SK-N-SH treated with all-trans-retinoic acid at 6 μM for 48 hours (cell line): ENCODE measurements around the gene MERTK.

Experiments
- ATAC-seq: fragments of 200-7000 bp; cut with Tn5 transposase; 3 replicates; pipeline ENCODE4 v1.9.1; 2020; ENCODE audit warnings: mild to moderate bottlenecking, moderate library complexity
- ARNTL ChIP-seq: fragments of 450-650 bp; formaldehyde crosslinking; IDR thresholded peaks from 2 replicates; pipeline ENCODE4 v1.5.0; 2020; ENCODE audit warnings: low read depth, mild to moderate bottlenecking, moderate library complexity, borderline replicate concordance
- BACH2 ChIP-seq: fragments of 250-450 bp; sonication (Bioruptor Pico); IDR thresholded peaks from 2 replicates; pipeline ENCODE4 v1.9.0; 2021; ENCODE audit warnings: mild to moderate bottlenecking, borderline replicate concordance
- CSDC2 ChIP-seq: fragments of 250-450 bp; sonication (Bioruptor Pico); IDR thresholded peaks from 2 replicates; pipeline ENCODE4 v1.5.0; 2020; ENCODE audit warnings: mild to moderate bottlenecking, moderate library complexity
- ESRRG ChIP-seq: fragments of 250-450 bp; sonication (Bioruptor Pico); IDR thresholded peaks from 2 replicates; pipeline ENCODE4 v1.6.1; 2021; ENCODE audit warnings: mild to moderate bottlenecking
- GLIS3 ChIP-seq: fragments of 250-450 bp; sonication (Bioruptor Pico); IDR thresholded peaks from 2 replicates; pipeline ENCODE4 v1.5.0; 2020; ENCODE audit warnings: mild to moderate bottlenecking, moderate library complexity
- ISL1 ChIP-seq: fragments of 250-450 bp; sonication (Bioruptor Pico); IDR thresholded peaks from 2 replicates; pipeline ENCODE4 v2.1.2; 2022; ENCODE audit warnings: mild to moderate bottlenecking, moderate library complexity
- OSR1 ChIP-seq: fragments of 250-450 bp; sonication (Bioruptor Pico); IDR thresholded peaks from 2 replicates; pipeline ENCODE4 v1.8.0; 2022; ENCODE audit warnings: moderate library complexity, mild to moderate bottlenecking, inconsistent platforms
- PPARA ChIP-seq: fragments of 250-450 bp; sonication (Bioruptor Pico); IDR thresholded peaks from 2 replicates; pipeline ENCODE4 v1.5.0; 2020; ENCODE audit warnings: mild to moderate bottlenecking, borderline replicate concordance
- RARB ChIP-seq: fragments of 250-450 bp; sonication (Bioruptor Pico); IDR thresholded peaks from 2 replicates; pipeline ENCODE4 v1.8.0; 2021; ENCODE audit warnings: mild to moderate bottlenecking, moderate library complexity
- TCF4 ChIP-seq: fragments of 250-450 bp; sonication (Bioruptor Pico); IDR thresholded peaks from 2 replicates; pipeline ENCODE4 v1.8.0; 2021; ENCODE audit warnings: mild to moderate bottlenecking, moderate library complexity, borderline replicate concordance
- TOX ChIP-seq: fragments of 250-450 bp; sonication (Bioruptor Pico); IDR thresholded peaks from 2 replicates; pipeline ENCODE4 v1.8.0; 2021; ENCODE audit warnings: mild to moderate bottlenecking, moderate library complexity, borderline replicate concordance
- ZC3H10 ChIP-seq: fragments of 250-450 bp; sonication (Bioruptor Pico); IDR thresholded peaks from 2 replicates; pipeline ENCODE4 v1.5.1; 2021; ENCODE audit warnings: mild to moderate bottlenecking, moderate library complexity
- ZFP3 ChIP-seq: fragments of 250-450 bp; sonication (Bioruptor Pico); IDR thresholded peaks from 2 replicates; pipeline ENCODE4 v1.5.0; 2020; ENCODE audit warnings: mild to moderate bottlenecking, moderate library complexity
- ZFP30 ChIP-seq: fragments of 450-650 bp; formaldehyde crosslinking; IDR thresholded peaks from 2 replicates; pipeline ENCODE4 v1.5.0; 2022; ENCODE audit warnings: mild to moderate bottlenecking, moderate library complexity
- ZNF565 ChIP-seq: fragments of 450-650 bp; formaldehyde crosslinking; conservative IDR thresholded peaks from 2 replicates; pipeline ENCODE4 v1.5.0; 2020; ENCODE audit warnings: low read depth, mild to moderate bottlenecking, moderate library complexity
- ZNF70 ChIP-seq: fragments of 450-650 bp; formaldehyde crosslinking; IDR thresholded peaks from 2 replicates; pipeline ENCODE4 v1.5.0; 2020; ENCODE audit warnings: mild to moderate bottlenecking, moderate library complexity
- ZNF8 ChIP-seq: fragments of 450-650 bp; formaldehyde crosslinking; IDR thresholded peaks from 2 replicates; pipeline ENCODE4 v1.5.0; 2020; ENCODE audit warnings: mild to moderate bottlenecking, moderate library complexity
- TF ChIP-seq, protein P1 (sequence below): fragments of 250-450 bp; sonication (Bioruptor Pico); IDR thresholded peaks from 2 replicates; pipeline ENCODE4 v1.5.0; 2020; ENCODE audit warnings: mild to moderate bottlenecking, moderate library complexity
- TF ChIP-seq, protein P2 (sequence below): fragments of 250-450 bp; sonication (Bioruptor Pico); IDR thresholded peaks from 2 replicates; pipeline ENCODE4 v1.5.1; 2021; ENCODE audit warnings: mild to moderate bottlenecking, moderate library complexity
- TF ChIP-seq, protein P3 (sequence below): fragments of 250-450 bp; sonication (Bioruptor Pico); IDR thresholded peaks from 2 replicates; pipeline ENCODE4 v1.8.0; 2021; ENCODE audit warnings: low read depth, mild to moderate bottlenecking, moderate library complexity, borderline replicate concordance
- TF ChIP-seq, protein P4 (sequence below): fragments of 250-450 bp; sonication (Bioruptor Pico); IDR thresholded peaks from 2 replicates; pipeline ENCODE4 v1.8.0; 2020; ENCODE audit warnings: mild to moderate bottlenecking, moderate library complexity, borderline replicate concordance
- TF ChIP-seq, protein P5 (sequence below): fragments of 250-450 bp; sonication (Bioruptor Pico); IDR thresholded peaks from 2 replicates; pipeline ENCODE4 v1.5.1; 2020; ENCODE audit warnings: low read depth, mild to moderate bottlenecking, moderate library complexity

The MERTK gene

DNA sequence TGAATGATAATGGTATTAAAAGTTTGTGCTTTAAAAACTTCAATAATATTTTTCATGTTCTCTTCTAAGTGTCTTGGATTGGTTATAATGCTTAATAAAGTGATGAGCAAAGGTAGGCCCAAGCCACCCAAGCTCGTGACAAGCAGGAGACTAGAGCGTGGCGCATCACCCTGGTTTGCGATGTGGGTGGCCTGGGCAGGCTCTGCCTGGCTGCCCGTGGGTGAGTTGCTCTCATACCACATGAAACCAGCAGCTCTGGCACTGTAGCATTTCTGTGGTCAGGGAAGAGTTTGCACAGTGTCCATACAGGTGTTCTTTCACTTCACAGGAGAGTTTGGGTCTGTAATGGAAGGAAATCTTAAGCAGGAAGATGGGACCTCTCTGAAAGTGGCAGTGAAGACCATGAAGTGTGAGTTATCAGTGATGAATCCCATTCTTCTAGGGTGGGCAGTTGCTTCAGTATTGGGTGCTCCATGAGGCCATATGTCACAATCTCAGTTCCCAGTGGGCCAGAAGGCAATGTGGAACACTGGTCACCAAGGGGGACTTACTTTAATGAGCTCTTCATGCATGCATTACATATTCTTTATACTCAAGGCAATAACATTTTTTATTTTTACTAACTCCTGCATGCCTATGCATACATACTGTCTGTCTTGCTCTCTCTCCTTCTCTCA, 105.3 kb downstream of the MERTK start:
- TF ChIP-seq, protein P1, sequence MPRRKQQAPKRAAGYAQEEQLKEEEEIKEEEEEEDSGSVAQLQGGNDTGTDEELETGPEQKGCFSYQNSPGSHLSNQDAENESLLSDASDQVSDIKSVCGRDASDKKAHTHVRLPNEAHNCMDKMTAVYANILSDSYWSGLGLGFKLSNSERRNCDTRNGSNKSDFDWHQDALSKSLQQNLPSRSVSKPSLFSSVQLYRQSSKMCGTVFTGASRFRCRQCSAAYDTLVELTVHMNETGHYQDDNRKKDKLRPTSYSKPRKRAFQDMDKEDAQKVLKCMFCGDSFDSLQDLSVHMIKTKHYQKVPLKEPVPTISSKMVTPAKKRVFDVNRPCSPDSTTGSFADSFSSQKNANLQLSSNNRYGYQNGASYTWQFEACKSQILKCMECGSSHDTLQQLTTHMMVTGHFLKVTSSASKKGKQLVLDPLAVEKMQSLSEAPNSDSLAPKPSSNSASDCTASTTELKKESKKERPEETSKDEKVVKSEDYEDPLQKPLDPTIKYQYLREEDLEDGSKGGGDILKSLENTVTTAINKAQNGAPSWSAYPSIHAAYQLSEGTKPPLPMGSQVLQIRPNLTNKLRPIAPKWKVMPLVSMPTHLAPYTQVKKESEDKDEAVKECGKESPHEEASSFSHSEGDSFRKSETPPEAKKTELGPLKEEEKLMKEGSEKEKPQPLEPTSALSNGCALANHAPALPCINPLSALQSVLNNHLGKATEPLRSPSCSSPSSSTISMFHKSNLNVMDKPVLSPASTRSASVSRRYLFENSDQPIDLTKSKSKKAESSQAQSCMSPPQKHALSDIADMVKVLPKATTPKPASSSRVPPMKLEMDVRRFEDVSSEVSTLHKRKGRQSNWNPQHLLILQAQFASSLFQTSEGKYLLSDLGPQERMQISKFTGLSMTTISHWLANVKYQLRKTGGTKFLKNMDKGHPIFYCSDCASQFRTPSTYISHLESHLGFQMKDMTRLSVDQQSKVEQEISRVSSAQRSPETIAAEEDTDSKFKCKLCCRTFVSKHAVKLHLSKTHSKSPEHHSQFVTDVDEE, result no peak
- TF ChIP-seq ZNF565 (CRISPR knock-in tag), result no peak
- no peak for TF ChIP-seq GLIS3 (CRISPR knock-in tag)
- TF ChIP-seq ZNF8 (CRISPR knock-in tag), result no peak
- no peak for TF ChIP-seq CSDC2 (CRISPR knock-in tag)
- no peak for TF ChIP-seq ZFP30 (CRISPR knock-in tag)
- no peak for TF ChIP-seq RARB (CRISPR knock-in tag)
- no peak for TF ChIP-seq TCF4
- TF ChIP-seq, protein P2, sequence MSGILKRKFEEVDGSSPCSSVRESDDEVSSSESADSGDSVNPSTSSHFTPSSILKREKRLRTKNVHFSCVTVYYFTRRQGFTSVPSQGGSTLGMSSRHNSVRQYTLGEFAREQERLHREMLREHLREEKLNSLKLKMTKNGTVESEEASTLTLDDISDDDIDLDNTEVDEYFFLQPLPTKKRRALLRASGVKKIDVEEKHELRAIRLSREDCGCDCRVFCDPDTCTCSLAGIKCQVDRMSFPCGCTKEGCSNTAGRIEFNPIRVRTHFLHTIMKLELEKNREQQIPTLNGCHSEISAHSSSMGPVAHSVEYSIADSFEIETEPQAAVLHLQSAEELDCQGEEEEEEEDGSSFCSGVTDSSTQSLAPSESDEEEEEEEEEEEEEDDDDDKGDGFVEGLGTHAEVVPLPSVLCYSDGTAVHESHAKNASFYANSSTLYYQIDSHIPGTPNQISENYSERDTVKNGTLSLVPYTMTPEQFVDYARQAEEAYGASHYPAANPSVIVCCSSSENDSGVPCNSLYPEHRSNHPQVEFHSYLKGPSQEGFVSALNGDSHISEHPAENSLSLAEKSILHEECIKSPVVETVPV, result no peak
- no peak for TF ChIP-seq PPARA (CRISPR knock-in tag)
- TF ChIP-seq TOX, result no peak
- no peak for TF ChIP-seq ZFP3
- no peak for TF ChIP-seq ZC3H10 (CRISPR knock-in tag)
- no peak for ATAC-seq

DNA sequence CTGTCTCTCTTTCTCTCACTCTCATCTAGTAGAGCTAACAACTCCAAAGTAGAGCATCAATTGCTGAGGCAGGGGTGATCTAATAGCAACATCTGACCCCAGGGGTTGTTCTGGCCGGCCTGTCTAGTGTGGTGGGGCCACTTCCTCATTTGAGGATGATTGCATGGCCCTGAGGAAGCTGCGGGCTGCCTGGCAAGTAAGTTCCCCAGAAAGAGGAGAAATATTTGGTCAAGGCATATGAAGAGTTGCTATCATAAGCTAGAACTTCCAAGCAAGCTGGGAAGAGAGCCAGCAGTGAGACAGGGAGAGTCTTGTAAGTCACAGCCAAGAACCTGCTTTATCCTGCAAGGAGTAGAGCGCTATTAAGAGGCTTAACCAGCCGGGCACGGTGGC, 105.8 kb downstream of the MERTK start:
- no peak for TF ChIP-seq TOX
- no peak for TF ChIP-seq ZNF8 (CRISPR knock-in tag)
- TF ChIP-seq, protein P3, sequence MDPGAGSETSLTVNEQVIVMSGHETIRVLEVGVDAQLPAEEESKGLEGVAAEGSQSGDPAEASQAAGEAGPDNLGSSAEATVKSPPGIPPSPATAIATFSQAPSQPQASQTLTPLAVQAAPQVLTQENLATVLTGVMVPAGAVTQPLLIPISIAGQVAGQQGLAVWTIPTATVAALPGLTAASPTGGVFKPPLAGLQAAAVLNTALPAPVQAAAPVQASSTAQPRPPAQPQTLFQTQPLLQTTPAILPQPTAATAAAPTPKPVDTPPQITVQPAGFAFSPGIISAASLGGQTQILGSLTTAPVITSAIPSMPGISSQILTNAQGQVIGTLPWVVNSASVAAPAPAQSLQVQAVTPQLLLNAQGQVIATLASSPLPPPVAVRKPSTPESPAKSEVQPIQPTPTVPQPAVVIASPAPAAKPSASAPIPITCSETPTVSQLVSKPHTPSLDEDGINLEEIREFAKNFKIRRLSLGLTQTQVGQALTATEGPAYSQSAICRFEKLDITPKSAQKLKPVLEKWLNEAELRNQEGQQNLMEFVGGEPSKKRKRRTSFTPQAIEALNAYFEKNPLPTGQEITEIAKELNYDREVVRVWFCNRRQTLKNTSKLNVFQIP (CRISPR knock-in tag), result no peak
- TF ChIP-seq, protein P1, result no peak
- TF ChIP-seq ZFP30 (CRISPR knock-in tag), result no peak
- TF ChIP-seq ZNF70, result no peak
- TF ChIP-seq GLIS3 (CRISPR knock-in tag), result no peak
- ATAC-seq, result no peak

DNA sequence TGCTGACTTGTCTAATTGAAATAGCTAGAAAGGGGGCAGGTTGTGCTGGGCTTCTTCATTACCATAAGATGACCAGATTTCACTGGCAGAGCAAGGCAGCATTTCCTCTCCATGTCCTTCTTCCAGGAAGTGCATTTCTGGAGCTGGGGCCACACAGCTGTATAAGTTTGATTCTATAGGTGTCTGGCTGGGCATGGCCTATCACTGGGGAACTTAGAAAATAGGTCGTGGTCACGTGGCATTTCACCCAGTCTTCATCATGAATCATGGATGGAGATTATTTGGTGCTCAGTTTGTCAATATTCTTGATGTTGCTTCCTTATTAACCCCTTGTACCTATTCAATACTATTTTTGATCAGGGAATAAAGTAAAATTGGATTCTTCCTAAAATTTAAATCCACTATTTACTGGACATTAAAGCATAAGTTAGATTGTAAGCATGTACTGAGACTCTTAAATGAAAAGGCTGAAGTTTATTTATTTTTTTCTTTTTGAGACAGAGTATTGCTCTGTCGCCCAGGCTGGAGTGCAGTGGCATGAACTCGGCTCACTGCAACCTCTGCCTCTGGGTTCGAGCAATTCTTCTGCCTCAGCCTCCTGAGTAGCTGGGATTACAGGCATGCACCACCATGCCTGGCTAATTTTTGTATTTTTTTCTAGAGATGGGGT, 107.1 kb downstream of the MERTK start:
- TF ChIP-seq TOX (no peak), ESRRG (CRISPR knock-in tag) (no peak), RARB (CRISPR knock-in tag) (no peak)
- no peak for ATAC-seq

DNA sequence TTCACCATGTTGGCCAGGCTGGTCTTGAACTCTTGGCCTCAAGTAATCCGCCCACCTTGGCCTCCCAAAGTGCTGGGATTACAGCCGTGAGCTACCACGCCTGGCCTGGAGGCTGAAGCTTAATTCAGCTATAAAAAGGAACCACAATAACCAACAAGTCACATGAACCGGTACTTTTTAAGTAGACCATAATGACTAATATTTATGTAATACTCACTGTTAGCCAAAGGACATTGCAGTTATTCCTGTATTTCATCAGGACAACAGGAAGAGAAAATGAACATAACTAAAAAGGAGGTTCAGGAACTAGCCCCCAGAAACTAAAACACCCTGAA, 107.6 kb downstream of the MERTK start:
- no peak for ATAC-seq
- TF ChIP-seq ISL1 (CRISPR knock-in tag), result no peak
- no peak for TF ChIP-seq ZNF565 (CRISPR knock-in tag)
- TF ChIP-seq ARNTL (CRISPR knock-in tag), result no peak
- no peak for TF ChIP-seq ZC3H10 (CRISPR knock-in tag)
- no peak for TF ChIP-seq RARB (CRISPR knock-in tag)
- TF ChIP-seq ZFP3, result no peak
- TF ChIP-seq OSR1 (CRISPR knock-in tag), result no peak
- TF ChIP-seq ZNF70, result no peak
- TF ChIP-seq, protein P4, sequence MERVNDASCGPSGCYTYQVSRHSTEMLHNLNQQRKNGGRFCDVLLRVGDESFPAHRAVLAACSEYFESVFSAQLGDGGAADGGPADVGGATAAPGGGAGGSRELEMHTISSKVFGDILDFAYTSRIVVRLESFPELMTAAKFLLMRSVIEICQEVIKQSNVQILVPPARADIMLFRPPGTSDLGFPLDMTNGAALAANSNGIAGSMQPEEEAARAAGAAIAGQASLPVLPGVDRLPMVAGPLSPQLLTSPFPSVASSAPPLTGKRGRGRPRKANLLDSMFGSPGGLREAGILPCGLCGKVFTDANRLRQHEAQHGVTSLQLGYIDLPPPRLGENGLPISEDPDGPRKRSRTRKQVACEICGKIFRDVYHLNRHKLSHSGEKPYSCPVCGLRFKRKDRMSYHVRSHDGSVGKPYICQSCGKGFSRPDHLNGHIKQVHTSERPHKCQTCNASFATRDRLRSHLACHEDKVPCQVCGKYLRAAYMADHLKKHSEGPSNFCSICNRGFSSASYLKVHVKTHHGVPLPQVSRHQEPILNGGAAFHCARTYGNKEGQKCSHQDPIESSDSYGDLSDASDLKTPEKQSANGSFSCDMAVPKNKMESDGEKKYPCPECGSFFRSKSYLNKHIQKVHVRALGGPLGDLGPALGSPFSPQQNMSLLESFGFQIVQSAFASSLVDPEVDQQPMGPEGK (CRISPR knock-in tag), result no peak
- TF ChIP-seq BACH2 (CRISPR knock-in tag), result no peak
- TF ChIP-seq PPARA (CRISPR knock-in tag), result no peak
- TF ChIP-seq CSDC2 (CRISPR knock-in tag), result no peak
- TF ChIP-seq ZFP30 (CRISPR knock-in tag), result no peak
- TF ChIP-seq, protein P5, sequence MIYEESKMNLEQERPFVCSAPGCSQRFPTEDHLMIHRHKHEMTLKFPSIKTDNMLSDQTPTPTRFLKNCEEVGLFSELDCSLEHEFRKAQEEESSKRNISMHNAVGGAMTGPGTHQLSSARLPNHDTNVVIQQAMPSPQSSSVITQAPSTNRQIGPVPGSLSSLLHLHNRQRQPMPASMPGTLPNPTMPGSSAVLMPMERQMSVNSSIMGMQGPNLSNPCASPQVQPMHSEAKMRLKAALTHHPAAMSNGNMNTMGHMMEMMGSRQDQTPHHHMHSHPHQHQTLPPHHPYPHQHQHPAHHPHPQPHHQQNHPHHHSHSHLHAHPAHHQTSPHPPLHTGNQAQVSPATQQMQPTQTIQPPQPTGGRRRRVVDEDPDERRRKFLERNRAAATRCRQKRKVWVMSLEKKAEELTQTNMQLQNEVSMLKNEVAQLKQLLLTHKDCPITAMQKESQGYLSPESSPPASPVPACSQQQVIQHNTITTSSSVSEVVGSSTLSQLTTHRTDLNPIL (CRISPR knock-in tag), result no peak
- TF ChIP-seq TCF4, result no peak
- no peak for TF ChIP-seq GLIS3 (CRISPR knock-in tag)
- TF ChIP-seq TOX, result no peak
- TF ChIP-seq, all 23 proteins: peak for 0
